A549 (cell line): Measurements from ENCODE around the gene POMT1. TPM values are rescaled to one million over a fixed set of nuclear protein-coding genes. Genes with fewer than 3 reads are reported as not detected.

Experiments
- ATAC-seq, 2 experiments: fragments of 200-7000 bp in 1 of 2; fragments of >200 bp in 1 of 2; cut with Nextera tagmentation in 1 of 2; cut with Tn5 transposase in 1 of 2; 3 replicates each; pipeline versions ENCODE4 v1.8.0 to v1.9.1; 2018 to 2020; ENCODE audit warnings: mild to moderate bottlenecking in 1 of 2, moderate library complexity in 1 of 2
- CTCF ChIA-PET: fragments of 300-600 bp; sonication (Branson Sonifier 250); formaldehyde crosslinking; extraction: SDS; loops from one replicate; lab custom pipeline; 2021; ENCODE audit warnings: antibody characterized with exemption, inconsistent platforms; lab: Yijun Ruan, JAX
- POLR2A ChIA-PET: fragments of 350-600 bp; formaldehyde crosslinking; extraction: SDS; loops from one replicate; lab custom pipeline; 2021; ENCODE audit warnings: antibody characterized with exemption, inconsistent platforms; lab: Yijun Ruan, JAX
- DNase-seq, 2 experiments: peaks; one replicate each; pipeline versions ENCODE4 v3.0.0 to v3.0.0-alpha.2; 2011 to 2016; ENCODE audit warnings: low read depth in 1 of 2, low spot score in 1 of 2
- FAIRE-seq: peaks from 2 replicates; lab custom pipeline; 2011; peaks lifted over from hg19 to GRCh38; lab: Jason Lieb, UNC
- H3K27ac ChIP-seq, 2 experiments: fragments of >200 bp; sonication (Bioruptor Twin); formaldehyde crosslinking; 3 replicates each; pipeline ENCODE4 v1.5.1; 2016 to 2017
- H3K4me1 ChIP-seq: fragments of >200 bp; sonication (Bioruptor Twin); formaldehyde crosslinking; 3 replicates; pipeline ENCODE4 v1.6.1; 2016
- H3K4me2 ChIP-seq: fragments of >200 bp; sonication (Bioruptor Twin); formaldehyde crosslinking; 3 replicates; pipeline ENCODE4 v1.6.1; 2016
- H3K4me3 ChIP-seq: fragments of >200 bp; sonication (Bioruptor Twin); formaldehyde crosslinking; 3 replicates; pipeline ENCODE4 v1.5.1; 2016
- H3K9me3 ChIP-seq: fragments of >200 bp; sonication (Bioruptor Twin); formaldehyde crosslinking; 3 replicates; pipeline ENCODE4 v1.6.1; 2016
- CBX8 ChIP-seq: fragments of 200-600 bp; sonication (generic); IDR thresholded peaks from 2 replicates; pipeline ENCODE4 v1.6.1; 2016
- CEBPB ChIP-seq, 2 experiments: fragments of >200 bp in 1 of 2; sonication (Bioruptor Twin) in 1 of 2; formaldehyde crosslinking in 1 of 2; IDR thresholded peaks; 2 replicates each; pipeline ENCODE4 v1.6.1; 2012 to 2016
- CHD2 ChIP-seq: fragments of 150-350 bp; IDR thresholded peaks from 2 replicates; pipeline ENCODE4 v1.6.1; 2014; ENCODE audit warnings: low read length; ENCODE audit not compliant: partially characterized antibody
- EHF ChIP-seq: fragments of 250-450 bp; sonication (Bioruptor Pico); IDR thresholded peaks from 2 replicates; pipeline ENCODE4 v1.5.0; 2020; ENCODE audit warnings: mild to moderate bottlenecking
- FOSB ChIP-seq: fragments of 250-450 bp; sonication (Bioruptor Pico); IDR thresholded peaks from 2 replicates; pipeline ENCODE4 v1.5.0; 2020; ENCODE audit warnings: mild to moderate bottlenecking, moderate library complexity
- GATA3 ChIP-seq: IDR thresholded peaks from 2 replicates; pipeline ENCODE4 v1.6.1; 2012; ENCODE audit warnings: borderline replicate concordance
- HMGXB4 ChIP-seq: fragments of 250-450 bp; sonication (Bioruptor Pico); IDR thresholded peaks from 2 replicates; pipeline ENCODE4 v1.5.0; 2021; ENCODE audit warnings: mild to moderate bottlenecking, moderate library complexity, borderline replicate concordance
- HOXB13 ChIP-seq: fragments of 250-450 bp; sonication (Bioruptor Pico); IDR thresholded peaks from 2 replicates; pipeline ENCODE4 v1.5.0; 2020; ENCODE audit warnings: low read depth, mild to moderate bottlenecking, moderate library complexity
- HOXB5 ChIP-seq: fragments of 250-450 bp; sonication (Bioruptor Pico); IDR thresholded peaks from 2 replicates; pipeline ENCODE4 v1.5.0; 2020; ENCODE audit warnings: mild to moderate bottlenecking, moderate library complexity
- KDM1A ChIP-seq: fragments of 200-600 bp; sonication (generic); IDR thresholded peaks from 2 replicates; pipeline ENCODE4 v1.6.1; 2016; ENCODE audit warnings: low read depth, mild to moderate bottlenecking
- MAFK ChIP-seq: fragments of 450-650 bp; IDR thresholded peaks from 2 replicates; pipeline ENCODE4 v1.6.1; 2014; ENCODE audit not compliant: partially characterized antibody
- NR3C1 ChIP-seq: fragments of >200 bp; sonication (Bioruptor Twin); formaldehyde crosslinking; IDR thresholded peaks from 3 replicates; pipeline ENCODE4 v1.6.1; 2017
- POLR2A ChIP-seq: IDR thresholded peaks from 2 replicates; pipeline ENCODE4 v1.6.1; 2012; ENCODE audit warnings: mild to moderate bottlenecking, low read length
- POLR2AphosphoS2 ChIP-seq: conservative IDR thresholded peaks from 2 replicates; pipeline ENCODE4 v1.6.1; 2012; ENCODE audit warnings: low read length, improper control_type of control experiment, inconsistent platforms
- RAD21 ChIP-seq, 2 experiments: fragments of >200 bp in 1 of 2; sonication (Bioruptor Twin) in 1 of 2; formaldehyde crosslinking in 1 of 2; IDR thresholded peaks in 1 of 2; conservative IDR thresholded peaks in 1 of 2; 2 replicates in 1 of 2; 3 replicates in 1 of 2; pipeline ENCODE4 v1.6.1; 2012 to 2018; ENCODE audit warnings: inconsistent platforms in 1 of 2
- RARB ChIP-seq: fragments of 250-450 bp; sonication (Bioruptor Pico); IDR thresholded peaks from 2 replicates; pipeline ENCODE4 v1.8.0; 2021; ENCODE audit warnings: mild to moderate bottlenecking, moderate library complexity
- REST ChIP-seq: fragments of 200-600 bp; sonication (generic); IDR thresholded peaks from 2 replicates; pipeline ENCODE4 v1.6.1; 2016; ENCODE audit warnings: antibody characterized with exemption, mild to moderate bottlenecking, moderate library complexity
- TP53 ChIP-seq: fragments of 250-450 bp; sonication (Bioruptor Pico); IDR thresholded peaks from 2 replicates; pipeline ENCODE4 v1.5.0; 2021; ENCODE audit warnings: mild to moderate bottlenecking, moderate library complexity
- ZC3H11A ChIP-seq: fragments of 450-650 bp; IDR thresholded peaks from 2 replicates; pipeline ENCODE4 v1.6.1; 2014; ENCODE audit warnings: antibody characterized with exemption, mild to moderate bottlenecking
- ZNF302 ChIP-seq: fragments of 250-450 bp; sonication (Bioruptor Pico); IDR thresholded peaks from 2 replicates; pipeline ENCODE4 v1.9.0; 2021; ENCODE audit warnings: inconsistent platforms, mild to moderate bottlenecking, moderate library complexity
- WGBS: methylation state at CpG from one replicate; pipeline ENCODE4 v1.1.6; 2017; ENCODE audit errors: missing lambda C conversion rate; 5-methylcytosine and 5-hydroxymethylcytosine counted together
- polyA plus RNA-seq, 4 experiments: library from polyadenylated mRNA; depleted of rRNA in 3 of 4; stranded (reverse); fragments of >200 nt; fragmentation: RNase III in 1 of 4; extraction: RNeasy Plus Mini Kit Qiagen cat#74134 plus additional on column Dnase treatment in 1 of 4; gene quantifications; 2 replicates in 3 of 4; 3 replicates in 1 of 4; pipeline ENCODE4 v1.2.3, GENCODE V29; 2011 to 2017

POMT1 gene
- polyA plus RNA-seq, 2 of the 4 experiments (the other 2 are of a cell fraction) = 16.5 to 17.7 TPM

GRCh38 chr9:131500377-131500776 is 2.3 kb upstream of the POMT1 start:
- ChIA-PET POLR2A (no interaction called here), CTCF (interaction anchor here (0.9 to 2.0 kb wide), 8 partner anchors 13 to 246 kb away, joined by 3 to 7 read pairs (median 3); partner anchors contain the start of gene RAPGEF1)
- H3K9me3 ChIP-seq = no peaks in the 10 kb centered on the region
- TF ChIP-seq CBX8 (no peak), MAFK (peak; percentile 57)
- FAIRE-seq (no peak), ATAC-seq (no peak), DNase-seq (no peak)
- no peak overlapping the region for H3K4me3 ChIP-seq
- peaks cover 10% of the 10 kb centered on the region; the same call in 2 of the 3 replicates for H3K4me1 ChIP-seq
- WGBS = 84% methylated on average over 12 of the region's 12 CpGs
- H3K27ac ChIP-seq = no peak overlapping the region
- no peak overlapping the region for H3K4me2 ChIP-seq

- H3K27ac ChIP-seq = no peak overlapping the region
- 54% methylated on average over 5 of the region's 5 CpGs for WGBS
- ATAC-seq (peak in 1 of 2 experiments; percentile 6; a peak in 1 of 6 replicates), FAIRE-seq (no peak), DNase-seq (no peak)
- TF ChIP-seq ZNF302 (no peak), TP53 (CRISPR knock-in tag) (peak; percentile 18; the same call in 1 of the 2 replicates), CBX8 (no peak), RAD21 (conservative IDR thresholded peaks at IDR 0.05 in 1 of 2, IDR thresholded peaks at IDR 0.05 in 1 of 2) (no peak), NR3C1 (no peak), CEBPB (IDR thresholded peaks at IDR 0.05) (no peak), ZC3H11A (no peak), KDM1A (no peak), EHF (no peak), POLR2A (no peak), CHD2 (no peak), HMGXB4 (CRISPR knock-in tag) (no peak), RARB (CRISPR knock-in tag) (0 out of 2 replicates have a peak, but pooled peaks have one; percentile 33), GATA3 (0 out of 2 replicates have a peak, but pooled peaks have one; percentile 12), FOSB (CRISPR knock-in tag) (no peak), POLR2AphosphoS2 (no peak)
- TF ChIP-seq, all 56 proteins: peak for 3
- Histone ChIP-seq H3K4me3 (no peak overlapping the region), H3K9me3 (no peaks in the 10 kb centered on the region), H3K4me1 (peaks cover 10% of the 10 kb centered on the region; the same call in 2 of the 3 replicates), H3K4me2 (no peak overlapping the region)
- CTCF ChIA-PET = interaction anchor here (0.9 to 2.0 kb wide), 7 partner anchors 13 to 240 kb away, joined by 3 to 7 read pairs (median 3); partner anchors contain the start of gene RAPGEF1
- POLR2A ChIA-PET = no interaction called here
Measured at GRCh38 chr9:131500939-131501541, 1.7 kb upstream of the POMT1 start.

GRCh38 chr9:131503626-131504465 is 1.1 kb downstream of the POMT1 start:
- no peak for TF ChIP-seq POLR2A
- TF ChIP-seq HOXB13 = no peak
- TF ChIP-seq HMGXB4 (CRISPR knock-in tag) = no peak
- no peak for TF ChIP-seq CEBPB (IDR thresholded peaks at IDR 0.05)
- no peak for TF ChIP-seq REST
- no peak for TF ChIP-seq HOXB5 (CRISPR knock-in tag)
- no peak for TF ChIP-seq ZNF302
- no peak for TF ChIP-seq NR3C1
- TF ChIP-seq, all 56 proteins: peak for 0
- Histone ChIP-seq H3K4me1 (peaks cover 10% of the 10 kb centered on the region; the same call in 2 of the 3 replicates), H3K27ac (peak overlapping the region; percentile 81 to 94; a peak in 5 of 6 replicates), H3K4me2 (peak overlapping the region; percentile 81), H3K9me3 (no peaks in the 10 kb centered on the region), H3K4me3 (peak overlapping the region; percentile 68)
- WGBS = 57% methylated on average over 30 of the region's 32 CpGs
- FAIRE-seq = no peak
- ChIA-PET CTCF (interaction anchor here (0.6 to 2.0 kb wide), 8 partner anchors 14 to 245 kb away, joined by 3 to 7 read pairs (median 5); partner anchors contain the start of gene RAPGEF1), POLR2A (no interaction called here)
- DNase-seq = peak; percentile 18 to 31
- peak; percentile 16 to 29 for ATAC-seq
